DMS114 treated with DMSO at 0.1 percent for 48 hours (cell line): ENCODE data around the gene APOA1.
"Not testable (repeated sequence)": the region's sequence is repeated elsewhere in the genome, so short reads cannot be mapped to it uniquely, and the experiment has no call there.

Experiments
- DNase-seq: peaks from one replicate; lab custom pipeline; 2025; ENCODE audit not compliant: unreplicated experiment; lab: John Stamatoyannopoulos, UW

The APOA1 gene

DNA sequence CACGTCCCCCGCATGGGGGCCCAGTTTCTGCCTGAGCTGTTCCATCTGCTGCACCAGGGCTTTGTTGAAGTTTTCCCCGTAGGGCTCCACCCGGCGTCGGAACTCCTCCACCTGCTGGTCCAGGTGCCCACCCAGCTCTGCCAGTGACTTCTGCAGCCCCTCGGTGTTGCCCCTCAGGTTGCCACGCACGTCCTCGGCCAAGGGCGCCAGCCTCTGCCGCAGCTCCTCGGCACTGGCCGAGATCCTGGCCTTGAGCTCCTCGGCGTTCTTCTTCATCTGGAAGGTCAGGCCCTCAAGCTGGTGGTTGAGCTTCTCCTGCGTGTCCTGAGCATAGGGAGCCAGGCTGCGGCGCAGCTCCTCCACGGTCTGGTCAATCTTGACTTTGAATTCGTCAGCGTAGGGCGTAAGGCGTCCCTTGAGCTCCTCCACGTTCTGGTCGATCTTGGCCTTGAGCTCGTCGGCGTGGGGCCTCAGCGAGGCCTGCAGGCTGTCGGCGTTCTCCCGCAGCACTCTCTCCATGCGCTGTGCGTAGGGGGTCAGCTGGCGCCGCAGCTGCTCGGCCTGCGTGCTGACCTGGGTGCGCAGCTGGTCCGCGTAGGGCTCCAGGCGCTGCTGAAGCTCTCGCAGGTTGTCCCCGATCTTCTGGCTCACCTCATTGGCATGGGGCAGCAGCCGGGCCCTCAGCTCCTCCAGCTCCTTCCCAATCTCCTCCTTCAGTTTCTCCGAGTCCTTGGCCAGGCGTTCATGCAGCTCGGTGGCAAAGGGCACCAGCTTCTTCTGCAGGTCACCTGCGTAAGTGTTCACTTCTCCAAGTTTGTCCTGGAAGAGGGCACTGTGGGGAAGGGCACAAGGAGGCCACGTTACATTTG, 16.1 kb downstream of the APOA1 start:
- DNase-seq, result no peak

DNA sequence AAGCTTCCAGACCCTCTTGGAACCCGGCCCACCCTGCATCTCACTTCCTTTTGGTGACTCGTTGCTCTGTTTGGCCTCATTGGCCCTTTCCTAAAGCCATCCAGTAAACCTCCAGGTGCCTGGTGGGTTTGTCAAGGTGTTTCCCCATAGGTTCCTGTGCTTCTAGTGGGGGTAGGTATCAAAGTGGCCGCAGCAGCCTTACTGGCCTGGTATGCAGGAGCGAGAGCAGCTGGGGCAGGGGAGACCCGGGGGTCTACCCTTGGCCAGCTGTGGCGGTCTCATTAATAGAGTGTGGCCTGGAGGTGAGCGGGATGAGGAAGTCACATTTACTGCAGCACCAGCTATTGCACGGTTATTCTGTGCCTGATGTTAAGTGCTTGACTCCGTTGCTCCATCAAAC, 18.4 kb downstream of the APOA1 start:
- DNase-seq, result no peak

DNA sequence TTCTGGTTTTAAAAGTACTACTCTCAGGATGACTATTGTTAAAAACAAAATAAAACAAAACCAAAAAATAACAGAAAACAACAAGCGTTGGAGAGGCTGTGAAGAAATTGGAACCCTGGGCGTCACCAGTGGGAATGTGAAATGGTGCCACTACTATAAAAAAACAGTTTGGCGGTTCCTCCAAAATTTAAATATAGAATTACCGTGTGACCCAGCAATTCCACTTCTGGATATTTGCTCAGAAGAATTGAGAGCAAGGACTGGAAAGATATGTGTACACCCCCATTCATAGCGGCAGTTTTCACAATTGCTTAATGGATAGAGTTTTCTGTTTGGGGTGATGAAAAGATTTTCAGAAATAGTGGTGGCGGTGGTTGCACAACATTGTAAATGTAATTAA, 22.9 kb downstream of the APOA1 start:
- no peak for DNase-seq

DNA sequence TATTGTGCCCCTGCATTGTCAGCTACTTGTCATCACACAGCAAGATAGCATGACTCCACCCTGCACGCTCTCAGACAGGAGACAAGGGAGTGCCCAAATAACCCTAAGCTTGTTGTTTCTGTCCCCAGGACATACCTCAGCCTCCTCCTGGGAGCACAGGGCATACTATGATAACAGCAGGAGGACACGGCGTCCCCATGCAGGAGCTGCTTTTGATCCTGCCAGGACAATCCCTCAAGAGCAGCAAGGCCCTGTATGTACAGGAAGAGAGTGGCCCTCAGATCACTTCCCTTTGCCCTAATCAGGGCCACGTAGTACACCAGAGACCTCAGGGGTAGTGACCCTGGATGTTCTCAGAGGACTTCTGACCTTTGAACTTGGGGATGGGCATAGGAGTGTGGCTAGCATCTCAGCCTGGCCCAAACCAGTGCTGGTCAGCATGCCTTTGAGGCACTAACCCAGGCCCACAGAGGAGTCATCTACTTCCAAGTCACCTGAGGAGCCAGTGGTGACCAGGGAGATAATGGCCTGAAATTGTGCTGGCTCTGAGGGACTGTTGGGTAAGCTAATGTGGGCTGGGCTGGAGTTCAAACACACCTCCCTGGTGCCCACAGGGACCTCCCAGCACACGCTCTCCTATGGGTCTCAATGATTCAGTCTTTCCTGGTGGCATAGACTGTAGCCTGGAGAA, 23.5 kb downstream of the APOA1 start:
- no peak for DNase-seq

DNA sequence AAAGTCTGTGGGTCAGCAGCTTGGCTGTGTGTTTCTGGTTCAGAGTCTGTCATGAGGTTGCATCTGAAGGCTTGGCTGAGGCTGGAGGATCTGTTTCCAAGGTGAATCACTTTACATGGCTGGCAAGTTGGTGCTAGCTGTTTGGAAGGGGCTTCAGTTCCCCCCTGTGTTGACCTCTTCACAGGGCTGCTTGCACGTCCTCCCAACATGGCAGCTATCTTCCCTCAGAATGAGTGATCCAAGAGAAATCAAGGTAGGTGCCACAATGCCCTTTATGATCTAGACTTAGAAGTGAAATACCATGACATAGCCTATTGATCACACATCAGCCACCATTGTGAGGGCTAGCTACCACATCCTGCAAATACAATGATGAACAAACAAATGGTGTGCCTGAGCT, 24.3 kb downstream of the APOA1 start:
- no peak for DNase-seq

DNA sequence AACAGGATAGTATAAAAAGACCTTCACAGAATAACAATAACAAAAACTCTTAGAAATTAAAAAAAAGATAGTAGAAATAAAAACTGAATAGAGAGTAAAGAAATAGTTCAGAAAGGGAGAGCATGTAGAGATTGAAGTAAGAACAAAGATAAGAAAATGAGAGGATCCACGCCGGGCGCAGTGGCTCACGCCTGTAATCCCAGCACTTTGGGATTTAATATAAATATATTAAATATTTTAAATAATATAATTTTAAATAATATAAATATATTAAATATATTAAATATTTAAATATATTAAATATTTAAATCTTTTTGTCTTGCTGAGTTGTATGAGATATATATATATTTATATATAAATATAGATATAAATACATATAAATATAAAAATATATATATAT, 25.3 kb downstream of the APOA1 start:
- no peak for DNase-seq

DNA sequence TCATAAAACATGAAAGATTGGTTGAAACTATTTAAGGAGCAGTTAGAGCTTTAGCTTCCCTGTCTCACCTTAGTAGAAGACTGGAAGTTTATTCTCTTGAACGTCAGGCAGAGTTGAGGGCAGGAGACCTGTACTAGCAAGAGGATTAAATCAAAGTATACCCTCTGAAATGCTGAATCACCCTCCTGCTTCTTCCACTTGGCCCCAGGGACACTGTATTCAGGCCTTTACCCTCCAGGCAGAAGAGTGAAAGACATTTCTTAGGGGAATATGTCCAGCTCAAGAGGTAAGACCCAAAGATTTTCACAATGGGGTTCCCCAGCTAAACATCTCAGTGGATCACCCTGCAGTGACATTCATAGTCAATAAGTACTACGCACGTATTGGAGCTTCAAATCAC, 26.2 kb downstream of the APOA1 start:
- no peak for DNase-seq

DNA sequence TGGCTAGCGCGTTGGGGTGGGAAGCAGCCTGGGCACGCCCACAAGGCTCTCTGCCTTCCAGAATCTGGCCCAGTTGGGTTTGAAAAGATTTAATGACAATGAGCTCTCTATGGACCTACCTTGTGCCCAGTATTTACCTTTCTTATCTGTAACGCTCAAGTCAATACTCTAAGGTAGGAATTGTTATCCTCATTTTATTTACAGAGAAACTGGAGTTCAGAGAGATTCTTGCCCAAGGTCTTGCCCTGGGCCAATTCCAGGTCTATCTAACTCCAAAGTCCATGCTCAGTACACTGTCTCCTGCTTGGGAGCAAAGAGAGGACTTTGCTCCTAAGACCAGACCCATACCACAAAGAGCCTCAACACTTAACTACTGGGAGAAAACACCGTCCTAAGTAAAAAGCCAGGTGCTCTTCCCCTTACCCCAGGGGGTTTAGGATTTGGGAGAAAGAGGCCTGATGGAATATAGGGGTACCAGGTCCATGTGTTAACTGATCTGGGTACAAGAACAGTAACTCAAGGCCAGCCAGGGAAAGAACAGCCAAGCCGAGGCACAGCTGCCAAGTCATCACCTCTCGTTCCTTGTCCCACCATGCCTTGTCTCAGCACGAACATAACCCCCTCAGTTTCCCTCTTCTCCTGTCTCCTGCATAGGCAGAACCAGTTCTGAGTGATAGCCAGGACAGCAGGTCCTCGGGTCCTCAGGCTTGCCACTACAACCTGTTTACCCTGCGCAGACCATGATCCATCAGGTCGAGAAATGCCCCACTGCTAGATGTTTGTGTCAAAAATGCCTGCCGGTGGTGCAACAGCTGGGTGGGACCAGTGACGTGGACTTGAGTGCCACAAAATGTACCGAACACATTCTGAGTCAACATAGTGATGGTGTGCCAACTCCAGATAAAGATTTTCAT, 28.9 kb downstream of the APOA1 start:
- no peak for DNase-seq

DNA sequence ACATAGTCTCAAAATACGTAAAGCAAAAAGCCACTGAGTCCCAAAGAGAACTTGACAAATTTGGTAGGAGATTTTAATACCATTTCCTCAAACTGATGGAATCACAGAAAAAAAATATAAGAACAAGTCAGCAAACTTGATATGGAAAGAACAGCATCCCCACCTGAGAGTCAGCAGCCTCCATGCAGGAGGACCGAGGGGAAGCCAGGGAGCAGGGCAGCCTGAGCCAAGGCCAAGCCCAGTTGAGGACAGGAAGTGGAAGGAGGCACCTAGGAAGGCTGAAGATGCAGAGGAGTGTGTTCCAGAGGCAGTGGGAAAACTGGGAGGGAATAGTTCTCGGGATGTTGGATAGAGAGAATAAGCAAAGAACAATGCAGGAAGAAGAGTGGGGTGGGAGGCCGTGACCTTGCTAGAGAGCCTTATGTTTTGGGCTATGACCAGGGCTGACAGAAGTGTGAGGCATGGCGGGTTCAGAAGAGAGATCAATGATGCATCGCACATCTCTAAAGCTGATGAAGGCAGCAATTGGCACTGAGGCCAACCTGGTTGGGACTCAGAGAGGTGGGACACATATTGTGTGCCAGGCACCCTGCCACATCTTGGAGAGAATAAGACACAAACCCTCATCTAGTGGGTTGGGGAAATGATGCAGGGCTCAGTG, 29.7 kb downstream of the APOA1 start:
- DNase-seq, result no peak

DNA sequence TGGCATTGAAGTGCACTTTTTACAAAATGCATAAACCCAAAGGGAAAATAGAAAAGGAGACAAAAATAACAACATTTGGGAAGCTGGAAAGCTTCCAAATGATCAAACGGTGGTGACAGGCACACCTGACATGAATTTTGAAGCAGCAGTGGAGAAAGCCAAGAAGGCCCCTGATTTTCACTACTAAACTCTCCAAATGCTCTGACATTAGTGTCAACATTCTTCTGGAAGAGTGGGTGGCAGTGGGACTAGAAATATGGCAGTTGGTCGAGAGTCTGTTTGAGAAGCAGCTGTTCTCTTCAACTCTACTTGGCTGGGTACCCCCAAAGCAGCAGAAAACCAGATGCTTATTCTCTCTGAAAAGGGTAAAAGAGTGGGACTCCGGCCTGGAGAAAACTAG, 33.4 kb downstream of the APOA1 start:
- DNase-seq, result no peak

DNA sequence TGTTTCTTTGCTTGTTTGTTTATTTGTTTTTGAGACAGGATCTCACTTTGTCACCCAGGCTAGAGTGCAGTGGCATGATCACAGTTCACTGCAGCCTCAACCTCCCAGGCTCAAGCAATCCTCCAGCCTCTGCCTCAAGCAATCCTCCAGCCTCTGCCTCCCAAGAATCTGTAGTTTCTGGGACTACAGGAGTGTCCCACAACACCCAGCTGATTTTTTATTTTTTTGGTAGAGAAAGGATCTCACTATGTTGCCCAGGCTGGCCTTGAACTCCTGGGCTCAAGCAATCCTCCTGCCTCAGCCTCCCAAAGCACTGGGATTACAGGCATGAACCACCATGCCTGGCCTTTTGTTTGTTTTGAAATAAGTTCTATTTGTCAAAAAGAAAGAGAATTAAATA, 35.8 kb downstream of the APOA1 start:
- not testable (repeated sequence) for DNase-seq

DNA sequence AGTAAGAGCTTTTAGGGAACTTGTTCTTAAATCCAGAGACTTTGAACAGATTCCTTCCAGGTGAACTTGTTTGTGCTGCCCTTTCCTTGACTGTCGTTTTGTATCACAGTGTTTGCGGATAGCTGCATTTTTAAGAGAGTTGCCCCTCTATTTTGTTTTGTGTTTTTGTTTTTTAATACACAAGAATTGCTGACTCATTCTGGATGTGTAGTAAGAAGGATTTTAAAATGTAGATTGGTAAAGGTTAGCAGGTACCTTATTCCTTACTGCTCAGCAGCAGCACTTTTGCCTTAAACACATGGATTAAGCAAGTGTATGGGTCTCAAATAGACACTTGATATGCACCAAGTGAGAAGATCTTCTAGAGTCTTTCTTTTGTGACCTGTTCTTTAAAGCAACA, 36.8 kb downstream of the APOA1 start:
- no peak for DNase-seq

DNA sequence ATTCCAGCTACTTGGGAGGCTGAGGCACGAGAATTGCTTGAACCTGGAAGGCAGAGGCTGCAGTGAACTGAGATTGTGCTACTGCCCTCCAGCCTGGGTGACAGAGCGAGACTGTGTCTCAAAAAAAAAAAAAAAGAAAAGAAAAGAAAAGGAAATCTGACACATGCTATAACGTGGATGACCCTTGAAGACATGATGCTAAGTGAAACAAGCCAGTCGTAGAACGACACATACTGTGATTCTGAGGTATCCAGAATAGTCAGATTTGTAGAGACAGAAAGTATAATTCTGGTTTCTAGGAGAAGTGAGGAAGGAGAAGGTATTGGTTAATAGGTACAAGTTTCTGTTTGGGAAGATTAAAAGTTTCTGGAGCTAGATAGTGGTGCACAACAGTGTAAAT, 39.1 kb downstream of the APOA1 start:
- no peak for DNase-seq

DNA sequence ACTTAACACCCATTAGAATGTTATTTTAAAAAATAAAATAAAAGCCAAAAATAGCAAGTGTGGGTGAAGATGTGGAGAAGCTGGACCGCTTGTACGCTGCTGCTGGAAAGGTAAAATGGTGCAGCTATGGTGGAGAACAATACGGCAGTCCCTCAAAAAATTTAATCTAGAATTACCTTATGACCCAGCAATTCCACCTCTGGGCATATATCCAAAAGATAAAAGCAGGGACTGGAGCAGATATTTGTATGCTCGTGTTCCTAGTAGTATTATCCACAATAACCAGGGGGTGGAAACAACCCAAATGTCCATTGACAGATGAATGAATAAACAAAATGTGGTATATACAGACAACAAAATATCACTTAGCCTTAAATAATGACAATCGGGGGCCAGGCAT, 39.6 kb downstream of the APOA1 start:
- DNase-seq, result no peak

DNA sequence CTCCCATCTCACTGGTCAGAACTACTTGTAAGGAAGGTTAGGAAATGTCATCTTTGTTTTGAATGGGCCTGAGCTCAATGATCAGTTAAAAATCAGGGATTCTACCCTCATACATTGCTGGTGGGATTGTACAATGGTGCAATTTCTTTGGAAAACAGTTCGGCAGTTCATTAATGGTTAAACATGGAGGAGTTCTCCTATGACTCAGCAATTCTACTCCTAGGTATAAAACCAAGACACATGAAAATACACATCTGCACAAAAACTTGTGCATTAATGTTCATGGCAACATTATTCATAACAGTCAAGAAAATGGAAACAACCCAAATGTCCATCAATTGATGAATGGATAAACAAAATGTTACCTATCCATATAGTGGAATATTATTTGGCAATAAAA, 40.9 kb downstream of the APOA1 start:
- DNase-seq, result no peak

DNA sequence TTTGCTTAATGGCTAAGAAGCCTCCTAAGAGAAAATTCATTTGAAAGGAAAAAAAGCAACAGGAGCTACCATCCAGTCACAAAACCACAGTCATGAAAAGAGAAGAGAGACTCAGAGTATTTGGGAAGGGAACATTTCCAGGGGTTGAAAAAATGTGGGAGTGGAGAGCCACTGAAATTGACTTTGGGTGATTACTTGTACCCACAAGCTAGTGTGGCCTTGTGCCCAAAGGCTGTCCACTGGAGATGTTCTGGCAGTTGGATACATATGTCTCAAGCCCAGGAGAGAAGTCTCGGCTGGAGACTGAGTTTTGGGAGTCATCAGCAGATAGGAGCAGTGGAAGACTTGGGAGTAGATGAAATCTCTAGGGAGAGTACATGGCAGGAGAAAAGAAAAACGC, 42.6 kb downstream of the APOA1 start:
- no peak for DNase-seq

DNA sequence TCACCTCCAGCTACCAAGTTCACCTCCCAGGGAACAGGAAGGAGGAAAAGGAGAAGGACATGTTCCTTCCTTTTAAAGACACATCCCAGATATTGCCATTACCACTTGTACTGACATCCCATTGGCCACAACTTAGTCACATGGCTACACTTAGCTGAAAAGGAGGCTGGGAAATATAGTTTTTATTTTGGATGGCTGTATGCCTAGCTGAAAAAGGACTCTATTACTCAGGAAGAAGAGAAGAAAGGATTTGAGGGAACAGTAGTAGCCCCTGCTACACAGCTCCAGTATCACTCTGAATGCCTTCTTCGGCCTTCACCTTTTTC, 43.7 kb downstream of the APOA1 start:
- DNase-seq, result no peak

DNA sequence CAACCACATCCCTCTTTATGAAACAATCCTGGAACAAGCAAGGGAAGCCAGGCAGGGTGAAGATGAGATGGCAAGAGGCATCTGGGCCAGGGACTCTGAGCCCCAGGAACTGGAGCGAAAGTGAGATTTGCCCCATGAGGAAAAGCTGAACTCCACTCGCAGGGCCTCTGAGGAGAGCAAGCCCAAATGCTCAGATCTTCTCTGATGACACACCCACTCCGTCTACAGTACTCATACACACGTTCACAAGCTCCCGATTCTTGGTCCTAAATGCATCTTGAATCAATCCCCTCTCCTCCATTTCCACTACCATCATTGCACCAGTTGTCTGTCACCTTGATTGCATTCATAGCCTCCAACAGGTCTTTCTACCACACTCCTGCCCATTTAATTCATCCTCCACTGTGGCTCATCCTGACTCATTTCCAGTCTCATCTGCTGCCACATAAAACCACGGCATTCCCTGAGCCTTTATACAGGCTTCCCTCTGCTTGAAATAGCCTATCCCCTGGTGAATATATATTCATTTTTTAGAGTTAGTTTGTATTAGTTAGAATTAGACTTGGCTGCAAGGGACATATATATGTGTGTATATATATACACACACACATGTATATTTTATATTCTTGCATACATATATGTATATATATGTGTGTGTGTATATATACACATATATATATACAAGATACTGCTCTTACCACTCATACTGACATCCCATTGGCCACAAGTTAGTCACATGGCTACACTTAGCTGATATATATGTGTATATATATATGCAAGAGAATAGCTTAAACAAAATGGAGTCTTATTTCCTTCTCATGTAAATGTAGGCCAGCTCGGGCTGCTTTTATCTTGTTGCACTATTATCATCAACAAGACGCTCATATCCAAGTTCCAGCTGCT, 44.3 kb downstream of the APOA1 start:
- no peak for DNase-seq

DNA sequence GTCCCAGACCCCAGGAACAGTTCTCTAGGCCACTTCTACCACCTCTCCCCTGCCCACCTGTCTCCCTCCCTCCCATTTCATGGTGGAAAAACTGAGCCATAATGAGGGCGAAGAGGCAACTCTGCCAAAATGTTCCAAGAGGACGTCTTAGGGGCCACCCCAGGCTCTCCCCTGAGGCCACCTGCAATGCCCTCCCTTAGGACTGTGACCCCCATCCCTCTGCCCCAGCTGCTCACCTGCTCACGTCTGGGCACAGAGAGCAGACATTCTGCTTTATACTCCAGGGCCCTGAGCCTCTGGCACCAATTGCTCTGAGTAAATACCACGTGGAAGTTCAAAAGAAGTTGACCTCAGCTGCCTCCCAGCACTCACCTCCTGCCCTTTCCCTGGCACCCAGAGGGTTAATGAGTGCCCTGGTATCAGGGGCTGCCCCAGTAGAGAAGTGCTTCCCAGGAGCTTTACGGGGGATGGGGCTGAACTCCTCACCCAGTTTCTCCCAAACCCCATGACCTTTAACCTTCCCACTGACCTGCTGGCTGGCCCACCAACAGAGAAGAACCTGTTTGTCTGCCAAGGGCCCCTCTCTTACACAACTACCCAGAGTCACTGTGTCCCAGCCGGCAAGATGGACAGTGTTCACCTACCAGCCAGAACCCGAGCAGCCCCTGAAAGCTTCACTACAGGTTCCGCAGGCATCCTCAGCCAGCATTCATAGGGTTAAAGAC, 45.1 kb downstream of the APOA1 start:
- no peak for DNase-seq

DNA sequence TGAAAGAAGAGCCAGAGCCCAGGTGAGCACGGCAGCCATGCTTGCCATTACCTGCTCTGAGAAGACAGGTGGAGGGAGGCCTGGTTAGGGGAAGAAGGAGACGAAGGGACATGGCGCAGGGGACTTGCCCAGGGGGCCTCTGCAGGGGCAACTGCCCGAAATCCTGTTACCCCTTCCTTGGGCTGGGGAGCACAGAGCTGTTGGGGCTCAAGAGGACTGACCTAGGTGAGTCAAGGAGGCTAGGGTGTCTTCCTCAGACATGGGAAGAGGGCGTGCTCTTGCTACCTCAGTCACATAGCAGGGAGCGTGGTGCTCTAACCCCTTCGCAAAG, 45.6 kb downstream of the APOA1 start, which contains the start of gene APOA5:
APOA5 (minus strand) TSS at position 67 of the 331 bp plus-strand sequence; CDS start at position 48, 19 bp downstream.
- DNase-seq, result no peak
